IMR-90 (cell line): ENCODE data around the gene EXOC3L4.

ENCODE experiments used
- BHLHE40 ChIP-seq: fragments of 150-350 bp; IDR thresholded peaks from 2 replicates; pipeline ENCODE4 v1.6.1; 2016; ENCODE audit warnings: mild to moderate bottlenecking, low read depth, low read length
- CEBPB ChIP-seq: IDR thresholded peaks from 2 replicates; pipeline ENCODE4 v1.6.1; 2012; ENCODE audit warnings: low read depth, low read length, improper control_type of control experiment
- CHD1 ChIP-seq: IDR thresholded peaks from 2 replicates; pipeline ENCODE4 v1.6.1; 2012; ENCODE audit warnings: low read depth, low read length, improper control_type of control experiment
- POLR2A ChIP-seq: IDR thresholded peaks from 2 replicates; pipeline ENCODE4 v1.6.1; 2012; ENCODE audit warnings: mild to moderate bottlenecking, low read depth, low read length
- RFX5 ChIP-seq: IDR thresholded peaks from 2 replicates; pipeline ENCODE4 v1.8.0; 2012; ENCODE audit warnings: low read depth, mild to moderate bottlenecking, low read length, moderate library complexity
- SMC3 ChIP-seq: fragments of 150-350 bp; IDR thresholded peaks from 2 replicates; pipeline ENCODE4 v1.6.1; 2016; ENCODE audit warnings: low read depth, mild to moderate bottlenecking, antibody characterized with exemption, low read length, moderate library complexity
- TF ChIP-seq, protein P1 (sequence below): conservative IDR thresholded peaks from 2 replicates; pipeline ENCODE4 v1.5.1; 2012; ENCODE audit warnings: mild to moderate bottlenecking, low read depth, low read length, improper control_type of control experiment
- TF ChIP-seq, protein P2 (sequence below): fragments of 150-350 bp; IDR thresholded peaks from 2 replicates; pipeline ENCODE4 v1.6.1; 2017; ENCODE audit warnings: mild to moderate bottlenecking, antibody characterized with exemption, low read length, low read depth

- TF ChIP-seq, protein P1, sequence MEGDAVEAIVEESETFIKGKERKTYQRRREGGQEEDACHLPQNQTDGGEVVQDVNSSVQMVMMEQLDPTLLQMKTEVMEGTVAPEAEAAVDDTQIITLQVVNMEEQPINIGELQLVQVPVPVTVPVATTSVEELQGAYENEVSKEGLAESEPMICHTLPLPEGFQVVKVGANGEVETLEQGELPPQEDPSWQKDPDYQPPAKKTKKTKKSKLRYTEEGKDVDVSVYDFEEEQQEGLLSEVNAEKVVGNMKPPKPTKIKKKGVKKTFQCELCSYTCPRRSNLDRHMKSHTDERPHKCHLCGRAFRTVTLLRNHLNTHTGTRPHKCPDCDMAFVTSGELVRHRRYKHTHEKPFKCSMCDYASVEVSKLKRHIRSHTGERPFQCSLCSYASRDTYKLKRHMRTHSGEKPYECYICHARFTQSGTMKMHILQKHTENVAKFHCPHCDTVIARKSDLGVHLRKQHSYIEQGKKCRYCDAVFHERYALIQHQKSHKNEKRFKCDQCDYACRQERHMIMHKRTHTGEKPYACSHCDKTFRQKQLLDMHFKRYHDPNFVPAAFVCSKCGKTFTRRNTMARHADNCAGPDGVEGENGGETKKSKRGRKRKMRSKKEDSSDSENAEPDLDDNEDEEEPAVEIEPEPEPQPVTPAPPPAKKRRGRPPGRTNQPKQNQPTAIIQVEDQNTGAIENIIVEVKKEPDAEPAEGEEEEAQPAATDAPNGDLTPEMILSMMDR: no peak
- TF ChIP-seq CHD1: no peak
- TF ChIP-seq BHLHE40: no peak
- TF ChIP-seq POLR2A: no peak
- TF ChIP-seq CEBPB: peak; percentile 61
- no peak for TF ChIP-seq RFX5
- TF ChIP-seq, protein P2, sequence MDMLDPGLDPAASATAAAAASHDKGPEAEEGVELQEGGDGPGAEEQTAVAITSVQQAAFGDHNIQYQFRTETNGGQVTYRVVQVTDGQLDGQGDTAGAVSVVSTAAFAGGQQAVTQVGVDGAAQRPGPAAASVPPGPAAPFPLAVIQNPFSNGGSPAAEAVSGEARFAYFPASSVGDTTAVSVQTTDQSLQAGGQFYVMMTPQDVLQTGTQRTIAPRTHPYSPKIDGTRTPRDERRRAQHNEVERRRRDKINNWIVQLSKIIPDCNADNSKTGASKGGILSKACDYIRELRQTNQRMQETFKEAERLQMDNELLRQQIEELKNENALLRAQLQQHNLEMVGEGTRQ: no peak
- no peak for TF ChIP-seq SMC3
Observed at GRCh38 chr14:103143506-103143905, 49.0 kb downstream of the EXOC3L4 start.
